ENCODE measurements around the gene AFDN.

The AFDN gene

GRCh38 chr6:167826896-167827582, at the start of gene AFDN:
Gene AFDN (plus strand): TSS chr6:167826911. CDS start chr6:167827133, 222 bp downstream.
- DNase-seq = no peak

GRCh38 chr6:167778497-167779128, 48.1 kb upstream of the AFDN start:
- no peak for DNase-seq

GRCh38 chr6:167779129-167779992, 47.4 kb upstream of the AFDN start:
- no peak for DNase-seq

- no peak for DNase-seq
These were observed 46.6 kb upstream of the AFDN start for GRCh38 chr6:167779993-167780655.

GRCh38 chr6:167781066-167781767, 45.5 kb upstream of the AFDN start:
- no peak for DNase-seq

- no peak for DNase-seq
These were observed 44.8 kb upstream of the AFDN start for GRCh38 chr6:167781868-167782267.

- no peak for DNase-seq
These were observed 43.8 kb upstream of the AFDN start for GRCh38 chr6:167782698-167783517.

GRCh38 chr6:167786853-167787675, 39.6 kb upstream of the AFDN start:
- DNase-seq = no peak

- no peak for DNase-seq
These were observed 38.7 kb upstream of the AFDN start for GRCh38 chr6:167787896-167788562.

GRCh38 chr6:167788563-167788903, 38.2 kb upstream of the AFDN start:
- DNase-seq = no peak

GRCh38 chr6:167789358-167789757, 37.4 kb upstream of the AFDN start:
- no peak for DNase-seq

GRCh38 chr6:167791091-167791779, 35.5 kb upstream of the AFDN start:
- DNase-seq = no peak

GRCh38 chr6:167791780-167792478, 34.8 kb upstream of the AFDN start:
- no peak for DNase-seq

- no peak for DNase-seq
These were observed 33.3 kb upstream of the AFDN start for GRCh38 chr6:167793421-167793820.

- no peak for DNase-seq
These were observed 32.3 kb upstream of the AFDN start for GRCh38 chr6:167794161-167795157.

- DNase-seq = no peak
These were observed 31.3 kb upstream of the AFDN start for GRCh38 chr6:167795321-167795811.

- no peak for DNase-seq
These were observed 30.9 kb upstream of the AFDN start for GRCh38 chr6:167795874-167796191.

Data from bone marrow (tissue), 2 donors.